ENCODE data around the gene CCDC93. TPM values are rescaled to one million over a fixed set of nuclear protein-coding genes. Genes with fewer than 3 reads are reported as not detected.

Gene CCDC93
- total and polyA plus RNA-seq, 2 of the 4 experiments (the other 2 are of a cell fraction), result 8.1 to 17.2 TPM

DNA sequence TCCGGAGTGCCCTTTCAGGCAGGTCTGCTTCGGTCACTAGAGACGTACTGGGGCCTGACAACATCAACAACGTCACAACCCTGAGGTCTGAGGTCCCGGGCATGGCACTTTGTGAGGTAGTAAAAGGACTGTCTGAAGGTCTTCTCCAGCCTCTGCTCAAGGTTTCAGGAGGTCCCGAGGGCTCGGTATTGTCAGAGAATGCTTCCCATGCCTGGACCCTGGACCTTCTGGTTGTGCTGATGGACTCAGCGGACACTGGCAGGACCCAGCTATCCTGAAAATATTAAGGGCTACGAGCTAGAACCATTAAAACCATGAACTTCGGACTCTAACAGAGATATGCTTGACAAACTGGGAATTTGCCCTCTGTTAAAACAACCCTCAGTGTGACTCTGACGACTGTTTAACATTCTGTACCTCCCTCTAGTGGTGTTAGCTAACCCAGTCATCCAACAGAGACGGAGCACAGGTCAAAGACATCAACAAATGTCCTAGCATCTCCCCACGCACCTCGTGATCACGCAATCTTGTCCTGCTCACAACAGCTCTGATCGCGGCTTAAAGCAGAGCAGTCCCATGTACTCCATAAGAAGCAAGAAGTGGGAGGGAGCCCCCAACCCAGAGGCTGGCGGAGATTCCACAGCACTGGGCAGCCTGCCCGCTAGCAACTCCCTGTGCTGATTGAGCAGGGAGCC lies 96.5 kb downstream of the CCDC93 start:
- BruUV-seq (replicated peaks), result no TSS peak
- dilution Hi-C loops (cut with HindIII; ENCODE audit: low sequenced_read_pairs, unreplicated experiment), result no loop called here
- Histone ChIP-seq H4K91ac (ENCODE audit: insufficient read depth, low read depth, low read length) (no peak overlapping the region), H3K4me3 (ENCODE audit: insufficient read depth, low read depth, low read length) (no peak overlapping the region), H4K20me1 (ENCODE audit: insufficient read depth, low read length) (no peaks in the 10 kb centered on the region; the same call in 1 of the 2 replicates), H3K27me3 (ENCODE audit: control insufficient read depth, insufficient read depth, low read length) (no peaks in the 10 kb centered on the region), H2AK5ac (ENCODE audit: low read depth, low read length) (no peak overlapping the region), H3K9ac (ENCODE audit: low read depth, low read length) (no peak overlapping the region), H4K8ac (ENCODE audit: low read depth in 2 of 2, low read length in 2 of 2) (no peak overlapping the region), H2BK20ac (ENCODE audit: low read depth, low read length) (no peak overlapping the region), H3K14ac (replicated peaks; ENCODE audit: low read depth, low read length) (no peak overlapping the region), H3K9me1 (ENCODE audit: insufficient read depth, low read length) (no peaks in the 10 kb centered on the region), H2AK9ac (replicated peaks; ENCODE audit: low read depth, low read length, poor library complexity) (no peak overlapping the region), H3K79me1 (ENCODE audit: low read depth in 1 of 2, low read length in 2 of 2) (no peaks in the 10 kb centered on the region; a peak in 1 of 4 replicates), H3K23ac (ENCODE audit: low read depth, low read length) (no peak overlapping the region), H2BK120ac (ENCODE audit: low read depth, low read length) (no peak overlapping the region), H3K4me2 (ENCODE audit: low read depth, low read length) (no peak overlapping the region), H3K27ac (ENCODE audit: insufficient read depth, low read length) (no peak overlapping the region), H3K4me1 (ENCODE audit: control insufficient read depth, insufficient read depth, low read length) (no peaks in the 10 kb centered on the region), H3K18ac (ENCODE audit: low read depth, low read length) (no peak overlapping the region), H3K4ac (ENCODE audit: low read depth, low read length) (no peak overlapping the region), H4K5ac (ENCODE audit: low read depth, low read length) (no peak overlapping the region), H2AFZ (replicated peaks; ENCODE audit: low read length, poor library complexity) (no peak overlapping the region), H2BK15ac (ENCODE audit: low read depth, low read length) (no peak overlapping the region), H3K56ac (ENCODE audit: extremely low read depth, insufficient read depth, low read length) (no peak overlapping the region), H3K9me3 (ENCODE audit: control insufficient read depth, insufficient read depth, low read length) (no peaks in the 10 kb centered on the region), H3K36me3 (ENCODE audit: control insufficient read depth, insufficient read depth, low read length) (peaks cover 32% of the 10 kb centered on the region), H2BK5ac (ENCODE audit: low read depth, low read length, poor library complexity, severe bottlenecking) (no peak overlapping the region)
- 100% methylated on average over 2 of the region's 19 CpGs; no CpG with 5 or more reads in 1 of the 2 experiments for WGBS, 2 experiments (ENCODE audit: extremely low coverage in 2 of 2, insufficient read length in 1 of 2)
- POLR2A ChIA-PET (ENCODE audit: unreplicated experiment), result no interaction called here
- DNase-seq, result peak; percentile 24
- no peak for TF ChIP-seq MXI1 (IDR thresholded peaks at IDR 0.05; ENCODE audit: borderline replicate concordance, low read depth, low read length)
- peak; percentile 40; the same call in 1 of the 2 replicates for TF ChIP-seq RAD21 (IDR thresholded peaks at IDR 0.05; ENCODE audit: low read length)
- TF ChIP-seq CEBPB (IDR thresholded peaks at IDR 0.05; ENCODE audit: low read depth, low read length), result no peak
- no peak for TF ChIP-seq RFX5 (IDR thresholded peaks at IDR 0.05; ENCODE audit: low read depth, low read length)
- TF ChIP-seq, protein P1, sequence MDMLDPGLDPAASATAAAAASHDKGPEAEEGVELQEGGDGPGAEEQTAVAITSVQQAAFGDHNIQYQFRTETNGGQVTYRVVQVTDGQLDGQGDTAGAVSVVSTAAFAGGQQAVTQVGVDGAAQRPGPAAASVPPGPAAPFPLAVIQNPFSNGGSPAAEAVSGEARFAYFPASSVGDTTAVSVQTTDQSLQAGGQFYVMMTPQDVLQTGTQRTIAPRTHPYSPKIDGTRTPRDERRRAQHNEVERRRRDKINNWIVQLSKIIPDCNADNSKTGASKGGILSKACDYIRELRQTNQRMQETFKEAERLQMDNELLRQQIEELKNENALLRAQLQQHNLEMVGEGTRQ (IDR thresholded peaks at IDR 0.05; ENCODE audit: low read depth, low read length), result no peak
- no peak for TF ChIP-seq NFE2L2 (IDR thresholded peaks at IDR 0.05; ENCODE audit: low read depth, low read length)
- no peak for TF ChIP-seq RCOR1 (IDR thresholded peaks at IDR 0.05; ENCODE audit: insufficient replicate concordance, low read length)
- no peak for TF ChIP-seq MAZ (IDR thresholded peaks at IDR 0.05; ENCODE audit: borderline replicate concordance, low read depth, low read length)
- TF ChIP-seq, protein P2, sequence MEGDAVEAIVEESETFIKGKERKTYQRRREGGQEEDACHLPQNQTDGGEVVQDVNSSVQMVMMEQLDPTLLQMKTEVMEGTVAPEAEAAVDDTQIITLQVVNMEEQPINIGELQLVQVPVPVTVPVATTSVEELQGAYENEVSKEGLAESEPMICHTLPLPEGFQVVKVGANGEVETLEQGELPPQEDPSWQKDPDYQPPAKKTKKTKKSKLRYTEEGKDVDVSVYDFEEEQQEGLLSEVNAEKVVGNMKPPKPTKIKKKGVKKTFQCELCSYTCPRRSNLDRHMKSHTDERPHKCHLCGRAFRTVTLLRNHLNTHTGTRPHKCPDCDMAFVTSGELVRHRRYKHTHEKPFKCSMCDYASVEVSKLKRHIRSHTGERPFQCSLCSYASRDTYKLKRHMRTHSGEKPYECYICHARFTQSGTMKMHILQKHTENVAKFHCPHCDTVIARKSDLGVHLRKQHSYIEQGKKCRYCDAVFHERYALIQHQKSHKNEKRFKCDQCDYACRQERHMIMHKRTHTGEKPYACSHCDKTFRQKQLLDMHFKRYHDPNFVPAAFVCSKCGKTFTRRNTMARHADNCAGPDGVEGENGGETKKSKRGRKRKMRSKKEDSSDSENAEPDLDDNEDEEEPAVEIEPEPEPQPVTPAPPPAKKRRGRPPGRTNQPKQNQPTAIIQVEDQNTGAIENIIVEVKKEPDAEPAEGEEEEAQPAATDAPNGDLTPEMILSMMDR (conservative IDR thresholded peaks at IDR 0.05; ENCODE audit: low read depth, low read length), result peak; percentile 37
- no peak for TF ChIP-seq FOS (IDR thresholded peaks at IDR 0.05; ENCODE audit: low read depth, low read length)
- no peak for TF ChIP-seq MAFK (IDR thresholded peaks at IDR 0.05; ENCODE audit: low read depth, low read length)
- TF ChIP-seq POLR2A (IDR thresholded peaks at IDR 0.05; ENCODE audit: low read depth, low read length), result no peak
- no peak for TF ChIP-seq BHLHE40 (IDR thresholded peaks at IDR 0.05; ENCODE audit: low read depth, low read length)
- TF ChIP-seq ELK1 (IDR thresholded peaks at IDR 0.05; ENCODE audit: borderline replicate concordance, low read depth, low read length), result no peak
- CTCF ChIA-PET, result interaction anchor here (0.6 kb wide), 1 partner anchor 80 kb away, joined by 3 read pairs; no protein-coding TSS in a partner anchor
- in situ Hi-C loops (cut with MboI; ENCODE audit: low sequenced_read_pairs), result no loop called here
- intact Hi-C loops (cut with micrococcal nuclease), result loop anchor here (1.0 kb wide), 1 partner anchor 81 kb away; no protein-coding TSS in a partner anchor
- ATAC-seq (ENCODE audit: low read depth), result peak; percentile 59

Data from IMR-90 (cell line).